ENCODE measurements around the gene AKT2. TPM values are rescaled to one million over a fixed set of nuclear protein-coding genes. Genes with fewer than 3 reads are reported as not detected.

Gene AKT2
- total RNA-seq, 6 experiments from 2014 or later = 83.2 to 132 (median 107) TPM

DNA sequence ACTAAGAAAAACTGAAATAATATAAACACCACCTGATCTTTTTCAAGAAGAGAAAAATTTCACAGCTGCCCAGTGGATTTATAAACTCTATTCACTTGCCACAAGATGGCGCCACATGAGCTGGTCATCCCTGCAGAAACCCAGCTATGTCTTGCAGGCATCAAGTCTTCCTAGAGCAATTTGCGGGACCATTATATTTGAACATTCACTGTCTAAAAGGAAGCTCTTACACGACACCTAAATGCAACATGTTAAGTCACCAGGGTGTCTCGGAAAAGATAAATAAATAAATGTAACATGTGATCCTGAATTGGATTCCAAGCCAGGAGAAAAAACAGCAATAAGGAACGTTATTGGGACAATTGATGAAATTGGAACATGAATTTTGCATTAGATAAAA is 20.3 kb upstream of the AKT2 start:
- H3K4me3 ChIP-seq = no peak overlapping the region
- H3K27me3 ChIP-seq = no peaks in the 10 kb centered on the region
- 4% methylated on average over 5 of the region's 5 CpGs for WGBS (ENCODE audit: insufficient coverage, low coverage, low lambda C conversion rate, missing lambda C conversion rate)
- no peaks in the 10 kb centered on the region for H3K36me3 ChIP-seq
- no peaks in the 10 kb centered on the region for H3K9me3 ChIP-seq
- intact Hi-C loops (cut with DNase I) = no loop called here
- peak; percentile 67 to 79 (median 73) for DNase-seq
- H3K4me1 ChIP-seq = no peaks in the 10 kb centered on the region
- TF ChIP-seq, protein P1, sequence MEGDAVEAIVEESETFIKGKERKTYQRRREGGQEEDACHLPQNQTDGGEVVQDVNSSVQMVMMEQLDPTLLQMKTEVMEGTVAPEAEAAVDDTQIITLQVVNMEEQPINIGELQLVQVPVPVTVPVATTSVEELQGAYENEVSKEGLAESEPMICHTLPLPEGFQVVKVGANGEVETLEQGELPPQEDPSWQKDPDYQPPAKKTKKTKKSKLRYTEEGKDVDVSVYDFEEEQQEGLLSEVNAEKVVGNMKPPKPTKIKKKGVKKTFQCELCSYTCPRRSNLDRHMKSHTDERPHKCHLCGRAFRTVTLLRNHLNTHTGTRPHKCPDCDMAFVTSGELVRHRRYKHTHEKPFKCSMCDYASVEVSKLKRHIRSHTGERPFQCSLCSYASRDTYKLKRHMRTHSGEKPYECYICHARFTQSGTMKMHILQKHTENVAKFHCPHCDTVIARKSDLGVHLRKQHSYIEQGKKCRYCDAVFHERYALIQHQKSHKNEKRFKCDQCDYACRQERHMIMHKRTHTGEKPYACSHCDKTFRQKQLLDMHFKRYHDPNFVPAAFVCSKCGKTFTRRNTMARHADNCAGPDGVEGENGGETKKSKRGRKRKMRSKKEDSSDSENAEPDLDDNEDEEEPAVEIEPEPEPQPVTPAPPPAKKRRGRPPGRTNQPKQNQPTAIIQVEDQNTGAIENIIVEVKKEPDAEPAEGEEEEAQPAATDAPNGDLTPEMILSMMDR (IDR thresholded peaks at IDR 0.05) = peak; percentile 64 to 81 (median 68)
- TF ChIP-seq POLR2A (IDR thresholded peaks at IDR 0.05) = no peak
- ATAC-seq = peak; percentile 86 to 94 (median 86)
- H3K27ac ChIP-seq = no peak overlapping the region

DNA sequence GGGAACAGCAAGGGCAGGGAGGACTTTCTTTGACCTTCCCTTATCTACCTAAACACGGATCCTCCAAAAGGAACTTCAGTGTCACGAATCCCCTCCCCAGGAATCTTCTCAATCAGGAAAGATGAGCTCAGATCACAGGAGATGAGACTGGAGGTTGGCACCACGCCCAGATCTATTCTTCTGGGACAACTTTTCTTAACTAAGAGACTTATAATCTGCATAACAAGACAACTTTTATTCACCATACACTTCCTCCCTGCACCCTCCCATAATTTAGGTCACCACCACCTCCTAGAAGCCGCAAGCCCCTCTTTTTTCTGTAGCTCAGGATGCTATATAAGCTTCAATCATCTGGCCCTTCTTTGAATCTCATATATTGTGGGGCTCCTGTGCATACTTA is 19.2 kb upstream of the AKT2 start:
- H3K9me3 ChIP-seq = no peaks in the 10 kb centered on the region
- ATAC-seq (no peak), DNase-seq (peak in 1 of 3 donors; percentile 14)
- intact Hi-C loops (cut with DNase I) = no loop called here
- no peak overlapping the region for H3K4me3 ChIP-seq
- WGBS (ENCODE audit: insufficient coverage, low coverage, low lambda C conversion rate, missing lambda C conversion rate) = 67% methylated on average over 3 of the region's 4 CpGs
- no peak for TF ChIP-seq POLR2A (IDR thresholded peaks at IDR 0.05)
- TF ChIP-seq, protein P1 (IDR thresholded peaks at IDR 0.05) = no peak
- no peaks in the 10 kb centered on the region for H3K27me3 ChIP-seq
- H3K36me3 ChIP-seq = no peaks in the 10 kb centered on the region
- H3K4me1 ChIP-seq = no peaks in the 10 kb centered on the region
- H3K27ac ChIP-seq = no peak overlapping the region

DNA sequence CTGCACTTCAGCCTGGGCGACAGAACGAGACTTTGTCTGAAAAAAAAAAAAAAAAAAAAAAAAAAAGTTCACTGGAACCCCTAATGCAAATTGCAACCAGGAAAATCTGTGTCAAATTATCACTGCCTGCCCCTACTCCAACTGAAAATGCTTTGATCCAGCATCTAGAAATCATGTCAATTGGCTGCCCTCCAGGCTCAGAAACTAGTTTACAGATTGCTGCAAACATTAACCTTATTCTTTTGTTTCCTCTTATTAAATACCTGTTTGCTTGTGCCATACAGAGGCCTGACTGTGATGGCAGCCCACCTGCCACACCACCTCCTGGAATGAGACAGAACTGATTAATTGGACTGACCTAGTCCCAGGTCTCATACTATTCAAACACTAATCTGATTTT is 18.6 kb upstream of the AKT2 start:
- H3K27ac ChIP-seq = no peak overlapping the region
- no peak for TF ChIP-seq POLR2A (IDR thresholded peaks at IDR 0.05)
- TF ChIP-seq, protein P1 (IDR thresholded peaks at IDR 0.05) = no peak
- H3K4me1 ChIP-seq = no peaks in the 10 kb centered on the region
- no peaks in the 10 kb centered on the region for H3K9me3 ChIP-seq
- no peak overlapping the region for H3K4me3 ChIP-seq
- no peaks in the 10 kb centered on the region for H3K36me3 ChIP-seq
- H3K27me3 ChIP-seq = no peaks in the 10 kb centered on the region
- 20% methylated on average over 1 of the region's 2 CpGs for WGBS (ENCODE audit: insufficient coverage, low coverage, low lambda C conversion rate, missing lambda C conversion rate)
- DNase-seq (no peak), ATAC-seq (peak in 1 of 4 donors; percentile 37)
- intact Hi-C loops (cut with DNase I) = no loop called here

DNA sequence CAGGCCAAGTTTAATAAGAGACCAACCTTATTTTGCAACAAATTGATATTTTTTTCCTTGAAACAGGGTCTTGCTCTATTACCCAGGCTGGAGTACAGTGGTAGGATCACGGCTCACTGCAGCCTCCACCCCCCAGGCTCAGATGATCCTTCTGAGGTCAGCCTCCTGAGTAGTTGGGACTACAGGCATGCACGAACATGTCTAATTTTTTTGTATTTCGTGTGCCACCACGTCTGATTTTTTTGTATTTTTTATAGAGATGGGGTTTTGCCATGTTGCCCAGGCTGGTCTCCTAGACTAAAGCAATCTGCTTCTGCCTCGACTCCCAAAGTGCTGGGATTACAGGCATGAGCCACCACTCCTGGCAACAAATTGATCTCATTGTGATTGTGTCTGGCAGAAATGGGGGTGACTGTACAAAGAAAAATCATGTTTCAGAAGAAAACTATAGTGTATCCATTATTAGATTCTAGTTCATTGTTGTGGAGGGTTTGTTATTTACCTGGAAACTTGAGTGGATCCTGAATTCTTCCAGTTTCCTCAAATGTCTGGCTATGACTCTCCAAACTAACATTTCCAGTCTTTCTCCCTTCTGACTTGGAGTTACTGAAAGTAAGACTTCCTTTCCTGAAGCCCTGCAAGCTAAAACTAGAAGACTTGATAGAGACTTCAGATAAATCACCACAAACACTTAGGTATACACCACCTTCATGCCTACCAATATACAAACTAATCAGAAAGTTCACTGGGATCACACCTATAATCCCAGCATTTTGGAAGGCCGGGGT is 17.3 kb upstream of the AKT2 start:
- no peak for TF ChIP-seq POLR2A (IDR thresholded peaks at IDR 0.05)
- TF ChIP-seq, protein P1 (IDR thresholded peaks at IDR 0.05) = no peak
- Histone ChIP-seq H3K36me3 (no peaks in the 10 kb centered on the region), H3K4me3 (no peak overlapping the region), H3K27me3 (no peaks in the 10 kb centered on the region), H3K27ac (no peak overlapping the region), H3K4me1 (no peaks in the 10 kb centered on the region), H3K9me3 (no peaks in the 10 kb centered on the region)
- WGBS (ENCODE audit: insufficient coverage, low coverage, low lambda C conversion rate, missing lambda C conversion rate) = 71% methylated on average over 6 of the region's 6 CpGs
- ATAC-seq = no peak
- no peak for DNase-seq
- intact Hi-C loops (cut with DNase I) = no loop called here

Data from right lobe of liver (tissue), 6 donors.